ENCODE results near the gene HDDC2.

Gene HDDC2, protein sequence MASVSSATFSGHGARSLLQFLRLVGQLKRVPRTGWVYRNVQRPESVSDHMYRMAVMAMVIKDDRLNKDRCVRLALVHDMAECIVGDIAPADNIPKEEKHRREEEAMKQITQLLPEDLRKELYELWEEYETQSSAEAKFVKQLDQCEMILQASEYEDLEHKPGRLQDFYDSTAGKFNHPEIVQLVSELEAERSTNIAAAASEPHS

DNA sequence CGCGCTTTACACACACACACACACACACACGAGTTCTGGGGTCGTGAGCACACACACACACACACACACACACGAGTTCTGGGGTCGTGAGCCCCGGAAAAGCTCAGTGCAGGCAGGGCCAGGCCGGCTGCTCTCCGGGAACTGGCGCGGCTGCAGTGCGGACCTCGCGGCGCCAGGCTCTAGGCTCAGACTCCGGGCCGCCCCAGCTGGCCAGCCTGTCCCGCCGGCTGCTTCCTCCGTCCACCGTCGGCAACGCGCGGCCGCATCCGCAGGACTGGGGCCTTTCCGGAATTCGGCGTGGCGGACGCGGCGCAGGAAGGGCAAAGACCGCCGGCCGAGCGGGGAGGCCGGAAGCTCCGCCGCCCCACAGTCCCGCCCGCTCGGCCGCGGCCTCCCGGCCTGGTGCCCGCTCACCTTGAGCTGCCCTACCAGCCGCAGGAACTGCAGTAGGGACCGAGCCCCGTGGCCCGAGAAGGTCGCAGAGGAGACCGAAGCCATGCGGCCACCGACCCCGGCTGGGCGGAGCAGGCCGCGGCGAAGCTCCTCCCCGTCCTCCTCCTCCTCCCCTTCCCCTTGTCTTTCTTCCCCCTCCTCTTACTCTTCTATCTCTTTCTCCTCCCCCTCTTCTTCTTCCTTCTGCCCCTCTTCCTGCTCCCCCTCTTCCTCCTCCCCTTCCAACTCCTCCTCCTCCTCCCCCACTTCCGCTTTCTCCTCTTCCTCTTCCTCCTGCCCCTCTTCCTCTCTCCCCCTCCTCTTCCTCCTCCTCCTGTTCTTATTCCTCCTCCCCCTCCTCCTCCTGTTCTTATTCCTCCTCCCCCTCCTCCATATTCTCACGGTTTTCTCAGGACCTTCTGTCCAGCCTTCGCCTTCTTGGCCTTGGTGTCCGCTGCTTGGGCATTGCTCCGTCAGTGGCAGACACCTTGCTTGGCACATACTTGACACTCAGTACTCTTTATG, at the start of gene HDDC2:
Gene HDDC2 (minus strand): TSS at position 533 of the 957 bp plus-strand sequence. CDS start 35 bp downstream, at position 498.
- peak; percentile 31 for DNase-seq (ENCODE audit: low spot score)

DNA sequence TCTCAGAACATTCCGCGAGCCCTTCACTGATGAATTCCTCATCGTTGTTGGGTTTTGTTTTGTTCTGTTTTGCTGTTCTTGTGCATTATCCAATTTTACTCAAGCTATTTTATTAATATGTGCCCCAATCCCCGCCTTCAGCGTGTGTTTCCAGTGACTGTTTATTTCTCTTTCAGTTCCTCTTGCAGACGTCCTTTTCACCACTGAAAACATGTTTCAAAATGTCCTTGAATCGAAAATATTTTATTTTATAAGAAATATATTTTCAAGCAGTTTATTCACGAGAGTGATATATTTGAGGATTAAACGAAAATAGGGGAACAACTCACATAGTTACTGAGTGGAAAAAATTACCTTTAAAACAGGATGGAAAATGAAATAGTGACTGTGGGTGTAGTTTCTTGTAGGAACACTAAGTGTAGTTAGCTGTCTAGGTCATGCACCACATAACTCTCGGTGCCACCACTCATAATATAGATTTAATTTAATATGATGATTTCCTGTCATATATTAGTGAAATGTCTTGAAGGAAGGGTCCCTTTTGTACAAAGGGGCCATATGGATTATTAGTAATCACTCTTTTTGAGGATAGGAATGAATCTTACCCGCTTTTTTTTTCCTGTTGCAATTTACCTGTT, 45.3 kb upstream of the HDDC2 start:
- DNase-seq (ENCODE audit: low spot score) = no peak

DNA sequence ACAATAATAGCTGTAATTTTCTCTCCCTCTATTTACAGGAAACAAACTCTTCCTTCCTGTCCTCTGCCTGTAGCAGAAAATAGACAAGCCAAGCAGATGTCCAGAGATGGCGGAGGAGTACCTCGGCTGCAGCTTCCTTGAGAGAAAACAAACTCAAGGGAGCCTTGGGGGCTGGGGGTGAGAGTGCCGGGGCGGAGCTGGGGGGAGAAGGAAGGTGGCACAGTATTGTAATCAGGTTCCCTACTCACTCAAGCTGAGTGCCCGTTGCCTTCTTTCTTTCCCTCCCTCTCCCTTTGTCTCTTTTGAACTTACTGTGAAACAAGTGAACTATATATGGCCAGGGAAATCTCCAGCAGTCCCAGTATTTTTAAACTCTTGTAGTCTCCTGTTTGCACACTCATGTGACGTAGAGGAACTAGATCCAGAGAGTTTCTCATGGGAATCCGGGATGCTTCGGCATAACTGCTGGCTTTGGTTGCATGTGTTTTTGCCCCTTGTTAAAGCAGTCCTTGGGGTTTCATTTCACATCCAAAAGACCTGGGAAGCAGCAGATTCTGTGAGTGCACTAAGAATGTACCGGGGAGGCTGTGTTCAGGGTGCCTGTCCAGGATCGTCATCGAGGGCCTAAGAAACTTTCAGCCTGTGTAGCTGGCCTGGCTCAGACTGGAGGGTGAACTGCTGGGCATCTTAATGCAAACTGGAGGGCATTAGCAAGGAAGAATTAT, 44.6 kb upstream of the HDDC2 start:
- DNase-seq (ENCODE audit: low spot score) = no peak

DNA sequence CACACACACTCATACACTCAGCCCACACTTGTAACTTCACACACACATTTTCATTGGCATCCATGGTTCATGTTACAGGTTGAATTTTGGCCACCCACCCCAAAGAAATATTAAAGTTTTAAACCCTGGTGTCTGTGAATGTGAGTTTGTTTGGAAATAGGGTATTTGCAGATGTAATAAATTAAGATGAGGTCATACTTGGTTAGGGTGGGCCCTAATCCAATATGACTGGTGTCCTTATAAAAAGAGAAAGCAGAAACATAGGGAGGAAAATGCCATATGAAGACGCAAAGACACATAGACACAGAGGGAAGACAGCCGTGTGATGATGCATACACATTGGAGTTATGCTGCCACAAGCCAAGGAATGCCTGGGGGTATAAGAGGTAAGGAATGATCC, 39.7 kb upstream of the HDDC2 start:
- no peak for DNase-seq (ENCODE audit: low spot score)

DNA sequence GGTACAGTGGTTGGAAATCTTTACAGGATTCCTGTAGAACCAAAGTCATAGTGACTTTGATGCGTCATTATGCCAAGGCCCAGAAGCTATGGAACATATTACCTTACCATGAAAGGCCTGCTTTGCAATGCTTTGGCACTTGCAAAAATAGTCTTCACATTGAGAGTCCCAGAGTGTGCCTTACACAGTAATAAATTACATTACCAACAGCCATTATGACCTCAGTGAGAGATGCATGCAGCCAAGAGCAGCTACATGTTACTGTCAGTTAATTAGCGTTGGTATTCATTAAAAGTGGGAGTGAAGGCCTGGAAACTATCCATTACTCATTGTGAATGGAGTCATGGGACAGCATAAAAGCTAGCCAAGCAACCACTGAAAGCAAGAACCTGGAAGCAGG, 39.2 kb upstream of the HDDC2 start:
- no peak for DNase-seq (ENCODE audit: low spot score)

DNA sequence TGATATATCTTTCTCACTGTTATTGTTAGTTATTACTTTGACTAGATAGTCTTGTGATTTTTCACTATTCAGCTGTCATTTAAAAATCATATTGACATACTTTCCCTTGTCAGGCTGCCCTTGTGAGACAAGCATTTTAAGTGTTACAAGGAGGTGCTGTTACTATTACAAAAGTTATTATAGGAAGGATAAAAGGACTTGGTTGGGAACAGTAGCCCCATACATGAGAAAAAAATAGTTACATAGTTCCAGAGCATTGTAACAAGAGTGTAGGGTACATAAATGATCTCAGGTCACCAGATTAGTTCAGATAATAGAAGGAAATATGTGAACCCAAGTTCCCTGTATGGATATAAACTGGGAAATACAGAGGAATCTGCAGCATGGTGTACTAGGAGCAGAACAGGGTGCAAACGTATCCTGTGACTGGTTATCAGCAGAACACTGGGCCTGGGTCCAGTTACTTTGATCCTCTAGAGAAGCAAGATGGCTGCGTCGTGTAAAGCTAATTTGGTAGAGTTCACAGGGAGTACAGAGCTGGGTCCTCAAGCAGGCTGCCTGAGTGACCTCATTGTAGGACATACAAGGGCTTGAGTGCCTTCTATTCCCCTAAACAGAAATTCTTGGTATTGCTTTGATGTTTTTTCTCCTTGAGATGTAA, 38.5 kb upstream of the HDDC2 start:
- no peak for DNase-seq (ENCODE audit: low spot score)

DNA sequence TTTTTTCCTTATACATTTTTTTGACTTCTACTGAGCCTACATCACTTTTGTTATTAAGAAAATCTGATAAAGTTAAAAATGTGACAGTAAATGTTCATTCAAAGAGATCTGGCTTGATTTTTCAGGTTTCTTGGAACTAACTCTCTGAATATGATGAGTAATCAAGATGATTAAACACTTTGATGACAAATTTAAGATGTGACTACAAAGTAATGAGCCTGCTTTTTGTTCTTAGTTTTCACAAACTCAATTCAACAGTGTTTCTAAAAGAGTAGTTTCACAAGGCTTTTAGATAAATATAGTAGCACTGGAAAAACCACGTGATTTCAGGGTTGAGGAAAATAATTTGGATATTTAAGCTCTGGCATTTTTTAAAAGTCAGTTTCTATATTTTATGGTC, 37.9 kb upstream of the HDDC2 start:
- DNase-seq (ENCODE audit: low spot score) = no peak

DNA sequence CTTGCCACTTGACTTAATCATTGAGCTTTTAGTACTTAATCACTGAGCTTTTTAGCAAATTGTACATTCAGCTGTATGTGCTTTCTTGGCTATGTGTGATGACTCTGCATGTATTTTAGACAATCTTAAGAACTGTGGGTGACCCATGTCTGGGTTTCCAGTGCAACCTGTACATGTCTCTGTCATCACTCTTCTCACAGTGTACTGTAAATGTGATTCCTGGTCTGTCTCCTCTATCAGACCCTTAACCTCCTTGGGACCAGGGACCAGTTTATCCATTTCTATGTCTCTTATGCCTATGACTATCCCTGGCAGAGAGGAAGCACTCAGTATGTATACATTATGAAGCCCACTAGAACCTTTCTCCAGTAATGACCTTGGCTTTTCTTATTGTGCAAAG, 36.6 kb upstream of the HDDC2 start:
- no peak for DNase-seq (ENCODE audit: low spot score)

DNA sequence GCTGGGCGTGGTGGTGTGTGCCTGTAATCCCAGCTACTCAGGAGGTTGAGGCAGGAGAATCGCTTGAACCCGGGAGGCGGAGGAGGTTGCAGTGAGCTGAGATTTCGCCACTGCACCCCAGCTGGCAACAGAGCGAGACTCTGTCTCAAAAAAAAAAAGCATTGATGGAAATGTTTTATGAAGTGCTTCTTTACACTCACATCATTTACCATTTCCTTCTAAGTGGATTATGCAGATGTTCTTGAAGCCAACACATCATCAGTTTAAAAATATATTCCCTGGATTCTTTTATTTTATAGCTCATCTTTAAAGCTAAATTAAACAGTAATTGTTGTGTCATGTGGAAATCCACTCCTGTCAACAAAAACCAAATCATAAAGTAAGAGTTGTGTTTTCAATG, 35.9 kb upstream of the HDDC2 start:
- DNase-seq (ENCODE audit: low spot score) = no peak

DNA sequence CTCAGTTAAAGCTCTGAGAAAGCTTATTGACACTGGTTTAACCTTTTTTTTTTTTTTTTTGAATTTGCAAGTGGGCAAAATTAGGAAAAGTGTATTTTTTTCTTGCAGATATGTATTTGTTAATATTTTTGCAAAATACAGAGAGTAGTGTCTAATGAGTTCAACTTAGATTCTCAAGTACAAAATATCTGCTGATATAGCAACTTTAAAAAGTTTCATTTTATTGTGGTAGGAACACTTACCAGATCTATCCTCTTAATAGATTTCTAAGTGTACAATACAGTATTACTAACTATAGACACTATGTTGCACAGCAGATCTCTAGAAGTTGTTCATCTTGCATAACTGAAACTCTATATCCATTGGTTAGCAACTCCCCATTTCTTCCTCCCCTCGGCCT, 30.9 kb upstream of the HDDC2 start:
- no peak for DNase-seq (ENCODE audit: low spot score)

DNA sequence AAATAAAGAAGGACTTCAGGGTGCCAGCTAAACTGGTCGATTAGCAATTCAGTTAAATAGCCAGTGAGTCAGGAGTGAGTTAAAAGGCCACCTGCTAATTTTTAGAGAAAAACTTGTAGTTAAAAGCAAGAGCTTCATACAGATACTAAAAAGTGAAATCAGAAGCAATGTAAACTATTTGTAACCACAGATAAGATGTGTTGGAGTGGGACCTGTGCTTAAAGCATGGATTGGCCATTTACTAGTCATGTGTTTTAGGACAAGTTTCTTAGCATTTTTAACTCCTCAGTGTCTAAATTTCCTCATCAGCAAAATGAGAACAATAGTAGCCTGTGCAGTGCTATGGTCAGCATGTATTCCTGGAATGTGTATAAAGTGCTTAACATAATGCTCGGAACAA, 23.8 kb upstream of the HDDC2 start:
- DNase-seq (ENCODE audit: low spot score) = no peak

DNA sequence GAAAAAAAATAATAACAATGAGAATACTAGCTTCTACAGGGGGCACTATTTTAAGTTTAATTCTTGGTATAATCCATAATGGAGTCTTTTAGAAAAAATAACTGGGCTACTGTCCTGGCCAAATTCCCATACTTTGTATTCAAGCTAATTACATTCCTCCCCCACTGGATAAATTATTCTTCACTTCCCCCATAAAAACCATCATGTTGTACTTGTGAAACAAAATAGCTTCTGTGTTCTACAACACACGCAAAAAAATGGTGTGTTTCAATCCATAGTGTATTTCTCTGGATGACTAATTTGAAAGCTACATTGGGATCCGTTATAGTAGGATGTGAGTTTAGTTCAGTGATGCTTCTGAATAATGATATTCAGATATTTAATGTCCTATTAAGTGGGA, 21.6 kb upstream of the HDDC2 start:
- DNase-seq (ENCODE audit: low spot score) = no peak

DNA sequence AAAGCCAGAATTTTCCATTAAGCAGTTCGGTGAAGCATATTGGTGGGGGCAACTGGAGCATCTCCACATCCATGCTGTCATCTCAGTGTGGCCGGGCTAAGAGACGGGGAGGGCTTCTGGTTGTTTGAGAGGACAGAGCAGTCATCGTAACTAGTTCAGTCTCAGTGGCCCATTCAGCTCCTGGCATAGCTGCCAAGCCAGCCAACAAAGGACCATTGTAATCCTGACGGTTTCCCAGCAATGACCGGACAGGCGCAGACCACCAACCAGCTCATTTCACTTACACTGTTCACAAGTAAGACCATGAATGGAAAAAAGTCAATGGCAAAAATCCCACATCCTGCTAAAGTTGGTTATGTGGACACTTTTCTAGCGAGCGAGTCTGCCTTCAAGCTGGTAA, 14.9 kb upstream of the HDDC2 start:
- no peak for DNase-seq (ENCODE audit: low spot score)

DNA sequence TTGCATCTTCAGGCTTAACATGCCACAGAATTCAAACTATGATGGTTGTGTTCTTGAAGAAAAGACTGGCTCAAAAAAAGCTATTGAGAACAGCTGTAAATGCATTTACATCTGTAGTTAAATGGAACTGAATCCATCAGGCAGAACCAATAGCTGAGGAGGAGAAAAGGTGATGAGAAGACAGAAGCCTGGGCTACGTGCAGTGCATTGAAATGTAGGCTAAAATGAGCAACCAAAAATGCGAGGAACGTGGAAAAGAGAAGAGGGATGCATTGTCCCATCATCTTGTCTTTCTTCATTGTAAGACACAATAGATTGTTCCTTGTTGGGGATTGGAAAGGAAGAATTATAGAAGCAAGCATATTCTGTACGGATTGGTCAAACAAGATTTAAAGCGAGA, 13.8 kb upstream of the HDDC2 start:
- no peak for DNase-seq (ENCODE audit: low spot score)

DNA sequence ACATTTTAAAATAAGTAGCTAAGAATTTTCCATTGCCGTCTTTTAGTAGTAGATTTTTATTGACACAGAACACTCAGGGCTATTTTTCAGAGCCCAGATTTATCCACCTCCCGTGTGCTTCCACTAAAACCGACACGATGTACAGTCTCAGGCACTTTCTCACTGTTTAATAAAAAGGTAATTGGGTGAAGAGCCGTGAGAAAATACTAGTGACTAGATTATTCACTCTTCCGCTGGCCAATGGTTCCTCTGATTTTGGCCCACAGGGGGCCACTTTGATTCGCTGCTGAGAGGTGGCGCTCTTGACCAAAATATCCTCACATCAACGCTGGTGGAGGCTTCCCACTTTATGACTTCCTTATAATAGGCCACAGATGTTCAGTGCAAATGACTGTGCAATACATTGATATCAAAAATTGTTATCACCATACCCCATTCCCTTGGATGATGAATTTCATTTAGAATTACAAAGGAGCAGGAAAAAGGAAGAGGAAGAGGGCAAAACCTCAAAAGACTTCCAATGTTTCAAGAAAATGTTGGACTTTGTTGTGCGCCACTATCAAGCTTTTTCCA, 12.3 kb upstream of the HDDC2 start:
- DNase-seq (ENCODE audit: low spot score) = peak; percentile 27

DNA sequence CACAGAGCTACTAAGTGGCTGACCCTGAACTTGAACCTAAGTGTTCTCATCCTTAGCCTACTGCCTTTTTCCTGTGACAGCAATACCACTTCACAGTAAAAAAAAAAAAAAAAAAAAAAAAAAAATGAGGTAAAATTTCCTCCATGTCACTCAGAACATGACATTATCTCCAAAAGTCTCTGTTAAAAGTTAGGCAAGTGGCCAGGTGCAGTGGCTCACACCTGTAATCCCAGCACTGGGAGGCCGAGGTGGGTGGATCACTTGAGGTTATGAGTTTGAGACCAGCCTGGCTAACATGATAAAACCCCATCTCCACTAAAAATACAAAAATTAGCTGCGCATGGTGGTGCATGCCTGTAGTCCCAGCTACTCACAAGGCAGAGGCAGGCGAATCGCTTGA, 11.2 kb upstream of the HDDC2 start:
- no peak for DNase-seq (ENCODE audit: low spot score)

DNA sequence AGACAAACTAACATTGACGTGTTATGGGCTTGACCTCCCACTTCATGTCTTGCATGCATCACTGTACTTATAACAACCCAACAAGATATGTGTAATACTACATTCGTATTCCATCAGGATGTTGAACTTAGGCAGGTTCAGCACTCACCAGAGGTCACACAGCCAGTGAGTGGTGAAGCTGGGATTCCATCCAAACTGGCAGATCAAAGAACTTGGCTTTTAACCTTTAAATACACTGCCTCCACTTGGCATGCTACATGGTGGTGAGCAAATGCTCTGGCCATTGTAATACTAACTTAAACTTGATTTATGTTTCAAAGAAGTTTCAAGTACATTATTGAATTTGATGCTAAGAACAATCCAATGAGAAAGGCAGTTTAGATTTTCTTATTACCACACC, 10.7 kb upstream of the HDDC2 start:
- no peak for DNase-seq (ENCODE audit: low spot score)

DNA sequence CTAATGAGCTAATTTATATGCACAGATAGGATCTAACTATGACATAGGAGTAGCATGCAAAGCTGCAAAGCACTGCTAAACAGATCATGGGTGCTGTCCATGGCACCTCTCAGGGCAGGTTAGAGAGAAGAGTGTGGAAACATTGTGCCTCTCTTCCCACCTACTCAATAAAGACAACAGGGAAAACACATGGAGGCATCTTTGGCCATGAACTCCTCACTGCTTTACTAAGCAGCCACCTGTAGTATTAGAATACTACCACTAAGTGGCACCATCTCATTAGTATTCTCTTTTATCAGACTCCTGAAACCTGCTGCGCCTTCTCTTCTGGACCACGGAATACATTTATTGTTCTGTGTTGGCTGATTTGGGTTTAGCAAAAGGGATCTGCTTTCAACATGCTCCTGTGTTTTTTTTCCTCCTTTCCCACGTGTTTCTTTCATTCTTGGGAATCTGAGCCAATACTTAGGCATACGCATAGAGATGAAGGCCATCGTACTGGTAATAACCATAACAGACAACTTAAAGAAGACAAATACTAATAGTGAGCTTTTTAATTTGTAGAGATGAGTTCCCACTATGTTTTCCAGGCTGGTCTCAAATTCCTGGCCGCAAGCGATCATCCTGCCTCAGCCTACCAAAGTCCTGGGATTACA, 9.4 kb upstream of the HDDC2 start:
- peak; percentile 45 for DNase-seq (ENCODE audit: low spot score)

DNA sequence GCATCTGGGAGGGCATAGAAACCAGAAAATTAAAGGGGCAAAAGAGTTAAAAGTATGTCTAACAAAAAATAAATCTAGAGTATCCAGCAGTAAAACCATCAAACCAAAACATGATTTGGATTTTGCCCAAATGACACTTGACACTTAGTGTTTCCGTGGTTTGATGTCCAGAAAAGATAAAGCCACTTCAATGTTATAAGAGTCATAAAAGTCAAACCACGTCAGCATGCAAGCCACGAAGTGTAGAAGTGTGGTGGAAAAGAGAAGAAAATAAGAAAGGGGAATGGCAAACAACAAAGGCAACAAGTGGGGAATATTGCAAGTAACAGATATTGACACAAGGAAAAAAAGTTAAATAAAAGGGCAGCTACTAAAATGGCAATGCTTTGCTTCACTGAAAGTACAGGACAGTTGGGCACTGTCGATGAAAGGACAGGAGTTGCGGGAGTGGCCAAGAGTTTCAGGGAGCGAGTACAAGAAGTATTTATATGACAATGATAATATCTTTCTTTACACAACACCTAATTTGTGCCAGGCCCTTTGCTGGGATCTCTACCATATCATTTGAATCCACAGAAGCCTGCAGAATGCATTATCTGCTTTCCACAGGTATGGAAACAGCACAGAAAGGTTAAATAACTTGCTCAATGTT, 6.3 kb upstream of the HDDC2 start:
- no peak for DNase-seq (ENCODE audit: low spot score)

DNA sequence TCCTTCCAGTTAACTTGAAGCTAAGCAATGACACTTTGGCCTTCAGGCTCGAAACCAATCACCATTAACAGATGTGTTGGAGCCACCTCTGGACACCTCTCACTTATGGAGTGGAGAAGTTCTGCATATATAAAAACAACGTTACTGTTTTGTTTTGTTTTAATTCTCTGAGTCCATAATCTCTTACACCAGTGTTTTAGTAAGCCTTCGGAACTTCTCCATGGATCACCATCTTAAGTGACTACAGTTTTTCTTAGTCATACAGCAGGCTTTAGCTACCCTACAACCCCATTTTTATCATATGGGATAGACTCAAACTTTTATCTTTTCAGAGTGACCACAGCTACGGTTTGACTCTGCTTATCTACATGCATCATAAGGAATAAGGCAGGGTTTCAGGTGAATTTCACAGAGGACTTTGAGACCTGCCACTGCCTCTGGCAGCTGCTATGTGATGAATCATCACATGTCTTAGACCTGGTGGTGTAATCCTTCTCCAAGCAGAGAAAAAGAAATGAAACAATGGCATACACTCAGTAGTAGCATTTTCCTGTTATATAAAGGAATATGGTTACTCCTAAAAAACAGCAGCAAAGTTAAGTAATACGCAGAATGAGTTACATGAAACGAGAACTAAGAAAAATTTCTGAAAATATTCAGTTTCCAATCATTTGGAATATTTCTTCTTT, 5.5 kb upstream of the HDDC2 start:
- DNase-seq (ENCODE audit: low spot score) = no peak
